Lung (tissue), 12 donors: ENCODE measurements around the gene BHLHA9. TPM values are rescaled to one million over a fixed set of nuclear protein-coding genes. Genes with fewer than 3 reads are reported as not detected.

Experiments
- ATAC-seq: fragments of 200-7000 bp; cut with Tn5 transposase; one replicate; pipeline ENCODE4 v1.9.1; 2020; ENCODE audit warnings: moderate number of reproducible peaks; ENCODE audit not compliant: insufficient read depth, low FRiP score
- DNase-seq, 3 donors: peaks; one replicate each; pipeline ENCODE4 v3.0.0-alpha.2; 2013 to 2017
- H3K27ac ChIP-seq, 2 donors: one replicate each; pipeline ENCODE4 v1.5.1; 2013; ENCODE audit warnings: mild to moderate bottlenecking in 2 of 2, moderate library complexity in 2 of 2, control low read depth in 1 of 2, inconsistent platforms in 1 of 2, low read depth in 1 of 2, low read length in 1 of 2
- H3K27me3 ChIP-seq, 3 donors: one replicate each; pipeline ENCODE4 v1.5.1; 2013; ENCODE audit warnings: low read length in 2 of 3; ENCODE audit not compliant: control insufficient read depth in 3 of 3, insufficient read depth in 3 of 3
- H3K36me3 ChIP-seq, 4 donors: one replicate each; pipeline ENCODE4 v1.5.1; 2013; ENCODE audit warnings: low read length in 4 of 4, mild to moderate bottlenecking in 1 of 4, moderate library complexity in 1 of 4; ENCODE audit not compliant: control insufficient read depth in 4 of 4, insufficient read depth in 4 of 4
- H3K4me1 ChIP-seq, 5 donors: one replicate each; pipeline ENCODE4 v1.5.1; 2013; ENCODE audit warnings: low read length in 5 of 5, mild to moderate bottlenecking in 2 of 5, moderate library complexity in 1 of 5; ENCODE audit not compliant: control insufficient read depth in 5 of 5, insufficient read depth in 5 of 5
- H3K4me3 ChIP-seq: one replicate; pipeline ENCODE4 v1.5.1; 2013; ENCODE audit warnings: mild to moderate bottlenecking, control low read depth, moderate library complexity
- H3K9ac ChIP-seq, 2 donors: one replicate each; pipeline ENCODE4 v1.5.1; 2013; ENCODE audit warnings: low read length in 2 of 2, control low read depth in 1 of 2; ENCODE audit not compliant: insufficient read depth in 1 of 2
- H3K9me3 ChIP-seq, 4 donors: one replicate each; pipeline ENCODE4 v1.5.1; 2013; ENCODE audit warnings: low read length in 3 of 4, mild to moderate bottlenecking in 1 of 4, moderate library complexity in 1 of 4; ENCODE audit not compliant: control insufficient read depth in 4 of 4, insufficient read depth in 3 of 4
- CTCF ChIP-seq: IDR thresholded peaks from 2 replicates; pipeline ENCODE4 v1.5.1; 2012; ENCODE audit warnings: mild to moderate bottlenecking; ENCODE audit errors: control extremely low read depth, extremely low read depth
- WGBS, 2 donors: extraction: QIAGEN DNeasy Blood & Tissue Kit; methylation state at CpG; one replicate each; pipeline ENCODE4 v1.1.7; 2013; 5-methylcytosine and 5-hydroxymethylcytosine counted together
- polyA plus RNA-seq, 2 donors: library from polyadenylated mRNA; stranded (reverse); fragments of 200-250 nt; gene quantifications; one replicate each; pipeline ENCODE4 v1.2.1, GENCODE V29; 2013
- total RNA-seq, 2 donors: library from RNA; depleted of rRNA in 1 of 2; stranded (reverse); fragments of >200 nt in 1 of 2; gene quantifications; one replicate each; pipeline ENCODE4 v1.2.1, GENCODE V29; 2014 to 2021
- donor health status: control.
- donor health status: control.
- donor health status: Bipolar disorder and iron deficiency.
- donor health status: healthy.
- donor health status: DM: yes; HTN: yes; CAD: no.

The BHLHA9 gene
- total and polyA plus RNA-seq, 4 donors: not detected

GRCh38 chr17:1273492-1274244, 3.4 kb downstream of the BHLHA9 start:
- DNase-seq (no peak), ATAC-seq (no peak)
- H3K27me3 ChIP-seq: peaks cover 11 to 26% (median 25%) of the 10 kb centered on the region in 3 donors
- no peak overlapping the region for H3K27ac ChIP-seq
- no peaks in the 10 kb centered on the region for H3K9me3 ChIP-seq
- H3K4me3 ChIP-seq: no peak overlapping the region
- TF ChIP-seq CTCF: no peak
- peaks cover 0 to 9% (median 0%) of the 10 kb centered on the region in 5 donors for H3K4me1 ChIP-seq
- no peaks in the 10 kb centered on the region for H3K36me3 ChIP-seq
- 64 to 77% methylated on average over 13 of the region's 13 CpGs for WGBS, 2 donors
- no peak overlapping the region for H3K9ac ChIP-seq

- no peak for ATAC-seq
- peaks cover 11 to 26% (median 25%) of the 10 kb centered on the region in 3 donors for H3K27me3 ChIP-seq
- 76 to 83% methylated on average over 6 of the region's 6 CpGs for WGBS, 2 donors
Observed at GRCh38 chr17:1274245-1274608, 4.0 kb downstream of the BHLHA9 start.

GRCh38 chr17:1275205-1275961, 5.1 kb downstream of the BHLHA9 start:
- Histone ChIP-seq H3K27ac (no peak overlapping the region), H3K4me1 (peaks cover 0 to 8% (median 0%) of the 10 kb centered on the region in 5 donors), H3K27me3 (peaks cover 11 to 23% (median 22%) of the 10 kb centered on the region in 3 donors), H3K4me3 (no peak overlapping the region), H3K36me3 (no peaks in the 10 kb centered on the region), H3K9me3 (no peaks in the 10 kb centered on the region), H3K9ac (no peak overlapping the region)
- DNase-seq (no peak), ATAC-seq (no peak)
- TF ChIP-seq CTCF: no peak
- 76 to 82% methylated on average over 10 of the region's 10 CpGs for WGBS, 2 donors

More at GRCh38 chr17:1274245-1274608, 4.0 kb downstream of the BHLHA9 start:
- Histone ChIP-seq H3K4me1 (peaks cover 0 to 9% (median 0%) of the 10 kb centered on the region in 5 donors), H3K9ac (no peak overlapping the region), H3K9me3 (no peaks in the 10 kb centered on the region), H3K27ac (no peak overlapping the region), H3K4me3 (no peak overlapping the region), H3K36me3 (no peaks in the 10 kb centered on the region)
- DNase-seq: no peak
- TF ChIP-seq CTCF: no peak
